Endodermal cell (in vitro differentiated cells): Measurements from ENCODE around the gene PKLR. TPM values are rescaled to one million over a fixed set of nuclear protein-coding genes. Genes with fewer than 3 reads are reported as not detected.

ENCODE experiments used
- DNase-seq: peaks from one replicate; pipeline ENCODE4 v3.0.0-alpha.2; 2017
- H3K27ac ChIP-seq: 2 replicates; pipeline ENCODE4 v1.5.1; 2013; ENCODE audit warnings: mild to moderate bottlenecking, low read depth, low read length, moderate library complexity
- H3K27me3 ChIP-seq: 2 replicates; pipeline ENCODE4 v1.6.1; 2013; ENCODE audit warnings: mild to moderate bottlenecking, low read length, moderate library complexity; ENCODE audit not compliant: insufficient read depth, control insufficient read depth, poor library complexity, severe bottlenecking
- H3K36me3 ChIP-seq: 2 replicates; pipeline ENCODE4 v1.7.0; 2013; ENCODE audit warnings: mild to moderate bottlenecking, low read length, moderate library complexity; ENCODE audit not compliant: control insufficient read depth, insufficient read depth
- H3K4me1 ChIP-seq: one replicate; pipeline ENCODE4 v1.7.0; 2013; ENCODE audit warnings: low read length; ENCODE audit not compliant: control insufficient read depth, insufficient read depth
- H3K4me3 ChIP-seq: 2 replicates; pipeline ENCODE4 v1.5.1; 2013; ENCODE audit warnings: mild to moderate bottlenecking, low read length, moderate library complexity
- H3K9ac ChIP-seq: 2 replicates; pipeline ENCODE4 v1.6.1; 2013; ENCODE audit warnings: mild to moderate bottlenecking, low read length, moderate library complexity; ENCODE audit not compliant: poor library complexity, severe bottlenecking; ENCODE audit errors: extremely low read depth
- H3K9me3 ChIP-seq: 2 replicates; pipeline ENCODE4 v1.6.1; 2013; ENCODE audit warnings: mild to moderate bottlenecking, low read length, moderate library complexity; ENCODE audit not compliant: control insufficient read depth
- H3K27ac Mint-ChIP-seq: 2 replicates; pipeline ENCODE4 v1.8.0; 2020; ENCODE audit warnings: mixed read lengths
- H3K27me3 Mint-ChIP-seq: 2 replicates; pipeline ENCODE4 v1.8.0; 2021; ENCODE audit warnings: mild to moderate bottlenecking, mixed read lengths; ENCODE audit not compliant: insufficient read depth
- H3K36me3 Mint-ChIP-seq: 2 replicates; pipeline ENCODE4 v1.8.0; 2020; ENCODE audit warnings: low read depth, mixed read lengths
- H3K4me1 Mint-ChIP-seq: 2 replicates; pipeline ENCODE4 v1.8.0; 2020; ENCODE audit warnings: mixed read lengths
- H3K4me3 Mint-ChIP-seq: 2 replicates; pipeline ENCODE4 v1.8.0; 2020; ENCODE audit warnings: mild to moderate bottlenecking, moderate library complexity, mixed read lengths
- H3K9me3 Mint-ChIP-seq: 2 replicates; pipeline ENCODE4 v1.8.0; 2020; ENCODE audit warnings: mild to moderate bottlenecking, mixed read lengths
- CTCF ChIP-seq: fragments of 200-600 bp; sonication (generic); conservative IDR thresholded peaks from 2 replicates; pipeline ENCODE4 v1.5.0; 2021; ENCODE audit warnings: antibody characterized with exemption, mild to moderate bottlenecking
- WGBS, 2 experiments: methylation state at CpG; one replicate each; pipeline versions ENCODE4 v1.1.5 to v1.1.7; 2013; ENCODE audit warnings: missing lambda C conversion rate in 2 of 2, mixed read lengths in 1 of 2; ENCODE audit not compliant: insufficient coverage in 1 of 2, insufficient read length in 1 of 2; 5-methylcytosine and 5-hydroxymethylcytosine counted together
- total RNA-seq, 2 donors: library from RNA; stranded (reverse); fragmentation: NEBNext Ultra II Directional in 1 of 2; extraction: Animal tissue kit (Norgen Biotek cat#: 25700) in 1 of 2; gene quantifications; 2 replicates in 1 of 2; 3 replicates in 1 of 2; pipeline ENCODE4 v1.2.1, GENCODE V29; 2021

Gene PKLR
- total RNA-seq, 2 donors from 2014 or later = 0.40 TPM; not detected in 1

- Histone ChIP-seq H3K4me3 (no peak overlapping the region), H3K36me3 (peaks cover 43% of the 10 kb centered on the region), H3K27me3 (no peaks in the 10 kb centered on the region), H3K9me3 (no peaks in the 10 kb centered on the region), H3K4me1 (no peaks in the 10 kb centered on the region), H3K9ac (no peak overlapping the region), H3K27ac (no peak overlapping the region)
- no peak overlapping the region for H3K4me3 Mint-ChIP-seq
- no peaks in the 10 kb centered on the region for H3K27me3 Mint-ChIP-seq
- peak overlapping the region; percentile 64 for H3K27ac Mint-ChIP-seq
- WGBS, 2 experiments = 96 to 100% methylated on average over 3 to 5 of the region's 5 CpGs
- no peak for DNase-seq
- no peaks in the 10 kb centered on the region for H3K9me3 Mint-ChIP-seq
- no peak for TF ChIP-seq CTCF
- H3K36me3 Mint-ChIP-seq = peaks cover 46% of the 10 kb centered on the region
- peaks cover 17% of the 10 kb centered on the region for H3K4me1 Mint-ChIP-seq
Measured at GRCh38 chr1:155260276-155260675, 41.0 kb downstream of the PKLR start.

GRCh38 chr1:155256058-155256852 is 45.0 kb downstream of the PKLR start:
- no peak for TF ChIP-seq CTCF
- 92% methylated on average over 16 to 20 of the region's 20 CpGs for WGBS, 2 experiments
- Mint-ChIP-seq H3K27me3 (no peaks in the 10 kb centered on the region), H3K4me3 (peak overlapping the region; percentile 69), H3K36me3 (peaks cover 25% of the 10 kb centered on the region), H3K27ac (peak overlapping the region; percentile 79), H3K9me3 (no peaks in the 10 kb centered on the region), H3K4me1 (peaks cover 18% of the 10 kb centered on the region)
- H3K9ac ChIP-seq = no peak overlapping the region
- H3K27me3 ChIP-seq = no peaks in the 10 kb centered on the region
- peaks cover 15% of the 10 kb centered on the region for H3K36me3 ChIP-seq
- peak; percentile 59 for DNase-seq
- H3K9me3 ChIP-seq = no peaks in the 10 kb centered on the region
- H3K4me3 ChIP-seq = no peak overlapping the region
- H3K27ac ChIP-seq = no peak overlapping the region
- H3K4me1 ChIP-seq = peaks cover 7% of the 10 kb centered on the region

- peaks cover 7% of the 10 kb centered on the region for H3K4me1 ChIP-seq
- H3K4me1 Mint-ChIP-seq = peaks cover 20% of the 10 kb centered on the region
- TF ChIP-seq CTCF = peak; percentile 54
- peak within 1 kb of the TSS; percentile 69 for H3K4me3 Mint-ChIP-seq
- peak within 1 kb of the TSS; percentile 79 for H3K27ac Mint-ChIP-seq
- peak; percentile 96 for DNase-seq
- peaks cover 24% of the 10 kb centered on the region for H3K36me3 Mint-ChIP-seq
- peak within 1 kb of the TSS; percentile 20 for H3K9ac ChIP-seq
- no peak within 1 kb of the TSS for H3K27ac ChIP-seq
- H3K9me3 Mint-ChIP-seq = no peaks in the 10 kb centered on the region
- no peaks in the 10 kb centered on the region for H3K9me3 ChIP-seq
- peaks cover 14% of the 10 kb centered on the region for H3K36me3 ChIP-seq
- no peaks in the 10 kb centered on the region for H3K27me3 Mint-ChIP-seq
- no peaks in the 10 kb centered on the region for H3K27me3 ChIP-seq
- H3K4me3 ChIP-seq = peak within 1 kb of the TSS; percentile 76
- 2 to 8% methylated on average over 10 to 54 of the region's 54 CpGs for WGBS, 2 experiments
Measured at GRCh38 chr1:155255243-155256007, 45.8 kb downstream of the PKLR start, which contains the start of gene ENTREP3. Gene ENTREP3, minus strand, starts transcription at chr1:155255483. Its CDS starts 606 bp downstream, at chr1:155254877.
